ENCODE data around the gene MSH5. TPM values are rescaled to one million over a fixed set of nuclear protein-coding genes. Genes with fewer than 3 reads are reported as not detected.

The MSH5 gene
- total RNA-seq, 2 donors from 2014 or later, result 13.3 to 34.2 TPM

GRCh38 chr6:31749301-31750036 lies 9.7 kb downstream of the MSH5 start:
- no peak overlapping the region for H3K27ac ChIP-seq
- H3K9ac ChIP-seq (ENCODE audit: low read depth in 2 of 2, low read length in 2 of 2), result no peak overlapping the region
- no peaks in the 10 kb centered on the region for H3K27me3 ChIP-seq
- no peak overlapping the region for H3K4me3 ChIP-seq
- H3K4me1 ChIP-seq, result no peaks in the 10 kb centered on the region
- H3K9me3 ChIP-seq, result no peaks in the 10 kb centered on the region
- TF ChIP-seq CTCF (IDR thresholded peaks at IDR 0.05), result no peak
- intact Hi-C loops (cut with DNase I), result no loop called here
- H3K36me3 ChIP-seq, result no peaks in the 10 kb centered on the region
- no peak for DNase-seq

GRCh38 chr6:31750411-31751022 lies 10.7 kb downstream of the MSH5 start:
- no peak for DNase-seq
- intact Hi-C loops (cut with DNase I), result no loop called here
- Histone ChIP-seq H3K9me3 (no peaks in the 10 kb centered on the region), H3K27ac (no peak overlapping the region), H3K4me1 (no peaks in the 10 kb centered on the region), H3K9ac (ENCODE audit: low read depth in 2 of 2, low read length in 2 of 2) (no peak overlapping the region), H3K36me3 (no peaks in the 10 kb centered on the region), H3K4me3 (no peak overlapping the region), H3K27me3 (no peaks in the 10 kb centered on the region)
- no peak for TF ChIP-seq CTCF (IDR thresholded peaks at IDR 0.05)

GRCh38 chr6:31752739-31753319 lies 13.0 kb downstream of the MSH5 start:
- no peaks in the 10 kb centered on the region for H3K9me3 ChIP-seq
- H3K4me3 ChIP-seq, result no peak overlapping the region
- TF ChIP-seq CTCF (IDR thresholded peaks at IDR 0.05), result no peak
- no peak overlapping the region for H3K27ac ChIP-seq
- H3K36me3 ChIP-seq, result no peaks in the 10 kb centered on the region
- no peaks in the 10 kb centered on the region for H3K4me1 ChIP-seq
- DNase-seq, result no peak
- intact Hi-C loops (cut with DNase I), result no loop called here
- no peak overlapping the region for H3K9ac ChIP-seq (ENCODE audit: low read depth in 2 of 2, low read length in 2 of 2)
- H3K27me3 ChIP-seq, result no peaks in the 10 kb centered on the region

DNA sequence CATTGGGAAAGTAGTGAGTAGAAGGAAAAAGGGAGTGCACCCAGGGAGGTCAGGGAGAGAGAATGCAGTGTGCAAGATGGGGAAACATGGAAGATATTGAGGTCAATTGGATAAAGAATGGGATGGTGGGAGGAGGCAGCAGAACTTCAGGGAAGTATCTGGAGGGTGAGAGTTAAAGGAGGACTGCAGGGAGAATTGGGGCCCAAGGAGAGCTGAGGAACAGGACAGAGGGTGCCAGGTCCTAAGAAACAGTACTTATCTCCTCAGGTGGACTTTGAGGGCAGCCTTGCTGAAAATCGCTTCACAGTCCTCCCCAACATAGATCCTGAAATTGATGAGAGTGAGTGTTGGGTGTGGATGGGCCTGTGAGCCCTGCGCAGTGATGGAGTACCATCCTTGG lies 18.5 kb downstream of the MSH5 start:
- Histone ChIP-seq H3K4me3 (no peak overlapping the region), H3K9me3 (no peaks in the 10 kb centered on the region), H3K9ac (ENCODE audit: low read depth in 2 of 2, low read length in 2 of 2) (no peak overlapping the region), H3K27me3 (no peaks in the 10 kb centered on the region), H3K36me3 (no peaks in the 10 kb centered on the region), H3K27ac (no peak overlapping the region), H3K4me1 (no peaks in the 10 kb centered on the region)
- TF ChIP-seq CTCF (IDR thresholded peaks at IDR 0.05), result no peak
- intact Hi-C loops (cut with DNase I), result no loop called here
- DNase-seq, result no peak

DNA sequence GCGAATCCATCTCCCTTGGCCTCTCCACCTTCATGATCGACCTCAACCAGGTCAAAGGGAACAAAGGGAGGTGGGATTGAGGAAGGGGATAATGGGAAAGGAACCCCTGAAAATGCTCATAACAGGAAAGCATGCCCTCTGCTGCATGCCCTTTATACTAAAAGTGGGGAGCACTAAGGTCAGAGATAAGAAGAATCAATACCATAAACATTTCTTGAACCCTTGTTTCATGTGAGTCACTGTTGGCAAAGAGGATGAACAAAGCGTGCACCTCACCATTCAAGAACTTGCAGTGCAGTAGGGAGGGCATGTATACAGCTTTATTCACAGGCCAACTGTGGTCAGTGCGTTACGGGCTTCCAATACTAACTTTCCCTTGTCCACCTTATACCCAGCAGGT lies 21.0 kb downstream of the MSH5 start:
- no peaks in the 10 kb centered on the region for H3K27me3 ChIP-seq
- no peaks in the 10 kb centered on the region for H3K36me3 ChIP-seq
- no peaks in the 10 kb centered on the region for H3K9me3 ChIP-seq
- H3K27ac ChIP-seq, result no peak overlapping the region
- H3K4me1 ChIP-seq, result no peaks in the 10 kb centered on the region
- DNase-seq, result no peak
- intact Hi-C loops (cut with DNase I), result loop anchor here (10.0 kb wide), 1 partner anchor 194 kb away; the partner anchor contains the start of genes NELFE and SKIC2
- H3K9ac ChIP-seq (ENCODE audit: low read depth in 2 of 2, low read length in 2 of 2), result no peak overlapping the region
- no peak for TF ChIP-seq CTCF (IDR thresholded peaks at IDR 0.05)
- no peak overlapping the region for H3K4me3 ChIP-seq
